ENCODE measurements around the gene F2R.
A peak's percentile ranks its signal among the peaks of the same experiment; 100 is the strongest.

Gene F2R

GRCh38 chr5:76715736-76716455 lies at the start of gene F2R:
TSS of gene F2R (plus strand) at chr5:76716126. CDS start at chr5:76716308, 182 bp downstream.
- peak; percentile 64 for DNase-seq (ENCODE audit: low read depth)
- in situ Hi-C loops (cut with HindIII; ENCODE audit: low sequenced_read_pairs) = no loop called here
- peak within 1 kb of the TSS; percentile 97 for H3K4me3 ChIP-seq (ENCODE audit: low read depth, low read length)
- peak; percentile 32 for TF ChIP-seq CTCF (IDR thresholded peaks at IDR 0.05; ENCODE audit: low read depth, low read length, missing control alignments)

GRCh38 chr5:76667495-76667894 lies 48.4 kb upstream of the F2R start:
- in situ Hi-C loops (cut with HindIII; ENCODE audit: low sequenced_read_pairs) = no loop called here

GRCh38 chr5:76669245-76669644 lies 46.7 kb upstream of the F2R start:
- no peak for DNase-seq (ENCODE audit: low read depth)
- no peak overlapping the region for H3K4me3 ChIP-seq (ENCODE audit: low read depth, low read length)
- no peak for TF ChIP-seq CTCF (IDR thresholded peaks at IDR 0.05; ENCODE audit: low read depth, low read length, missing control alignments)
- in situ Hi-C loops (cut with HindIII; ENCODE audit: low sequenced_read_pairs) = no loop called here

More at GRCh38 chr5:76667495-76667894, 48.4 kb upstream of the F2R start:
- DNase-seq (ENCODE audit: low read depth) = no peak
- TF ChIP-seq CTCF (IDR thresholded peaks at IDR 0.05; ENCODE audit: low read depth, low read length, missing control alignments) = no peak
- no peak overlapping the region for H3K4me3 ChIP-seq (ENCODE audit: low read depth, low read length)

GRCh38 chr5:76670508-76670907 lies 45.4 kb upstream of the F2R start:
- in situ Hi-C loops (cut with HindIII; ENCODE audit: low sequenced_read_pairs) = no loop called here
- H3K4me3 ChIP-seq (ENCODE audit: low read depth, low read length) = no peak overlapping the region
- DNase-seq (ENCODE audit: low read depth) = no peak
- no peak for TF ChIP-seq CTCF (IDR thresholded peaks at IDR 0.05; ENCODE audit: low read depth, low read length, missing control alignments)

- TF ChIP-seq CTCF (IDR thresholded peaks at IDR 0.05; ENCODE audit: low read depth, low read length, missing control alignments) = no peak
- no peak overlapping the region for H3K4me3 ChIP-seq (ENCODE audit: low read depth, low read length)
- DNase-seq (ENCODE audit: low read depth) = no peak
- in situ Hi-C loops (cut with HindIII; ENCODE audit: low sequenced_read_pairs) = no loop called here
Observed at GRCh38 chr5:76672242-76672641, 43.7 kb upstream of the F2R start.

- DNase-seq (ENCODE audit: low read depth) = no peak
- no peak for TF ChIP-seq CTCF (IDR thresholded peaks at IDR 0.05; ENCODE audit: low read depth, low read length, missing control alignments)
- H3K4me3 ChIP-seq (ENCODE audit: low read depth, low read length) = no peak overlapping the region
- in situ Hi-C loops (cut with HindIII; ENCODE audit: low sequenced_read_pairs) = no loop called here
Observed at GRCh38 chr5:76673125-76673524, 42.8 kb upstream of the F2R start.
